Coronary artery (tissue), 2 donors: ENCODE data around the gene LHPP.

Source experiments
- DNase-seq: peaks from one replicate; pipeline ENCODE4 v3.0.0-alpha.2; 2017; ENCODE audit warnings: low spot score
- H3K27ac ChIP-seq, 2 donors: fragments of 200-600 bp; sonication (generic); one replicate each; pipeline ENCODE4 v1.5.1; 2016 to 2019
- H3K4me3 ChIP-seq: fragments of 200-600 bp; sonication (generic); 2 replicates; pipeline ENCODE4 v1.5.1; 2016; ENCODE audit warnings: mild to moderate bottlenecking, moderate library complexity
- TF ChIP-seq, protein P1 (sequence below): fragments of 200-600 bp; sonication (generic); IDR thresholded peaks from one replicate; pipeline ENCODE4 v1.5.1; 2019; ENCODE audit warnings: antibody characterized with exemption

Gene LHPP

DNA sequence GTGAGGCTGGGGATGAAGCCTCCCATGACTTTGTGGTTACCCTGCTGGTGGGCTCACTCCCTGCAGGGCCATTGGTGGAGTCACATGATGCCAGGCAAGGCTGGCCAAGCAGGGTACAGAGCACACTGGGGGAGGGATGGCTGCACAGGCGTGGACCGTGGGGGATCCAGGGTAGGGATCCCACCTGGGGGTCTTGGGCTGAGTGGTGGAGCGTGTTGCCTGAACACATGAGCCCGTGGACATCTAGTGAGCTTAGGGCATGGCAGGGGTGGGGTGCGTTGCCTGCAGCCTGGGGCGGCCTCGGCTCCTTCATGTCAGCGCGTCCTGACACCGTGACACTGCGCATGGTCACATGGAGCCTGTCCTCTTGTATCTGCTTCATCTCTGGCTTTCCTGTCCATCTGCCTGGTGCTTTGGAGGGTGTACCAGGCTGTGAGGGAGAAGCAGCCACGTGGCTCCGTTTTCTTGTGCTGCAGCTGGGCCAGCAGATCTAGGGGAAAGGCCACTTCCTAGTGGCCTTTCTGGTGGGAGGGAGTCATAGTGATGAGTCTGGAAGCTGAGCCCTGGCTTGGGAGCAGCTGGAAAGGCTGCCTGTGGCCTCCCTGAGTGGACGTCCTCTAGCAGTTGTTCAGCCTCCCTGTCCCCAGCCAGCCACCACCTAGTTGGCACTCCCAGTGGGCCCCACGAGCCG lies 96.2 kb downstream of the LHPP start:
- TF ChIP-seq, protein P1, sequence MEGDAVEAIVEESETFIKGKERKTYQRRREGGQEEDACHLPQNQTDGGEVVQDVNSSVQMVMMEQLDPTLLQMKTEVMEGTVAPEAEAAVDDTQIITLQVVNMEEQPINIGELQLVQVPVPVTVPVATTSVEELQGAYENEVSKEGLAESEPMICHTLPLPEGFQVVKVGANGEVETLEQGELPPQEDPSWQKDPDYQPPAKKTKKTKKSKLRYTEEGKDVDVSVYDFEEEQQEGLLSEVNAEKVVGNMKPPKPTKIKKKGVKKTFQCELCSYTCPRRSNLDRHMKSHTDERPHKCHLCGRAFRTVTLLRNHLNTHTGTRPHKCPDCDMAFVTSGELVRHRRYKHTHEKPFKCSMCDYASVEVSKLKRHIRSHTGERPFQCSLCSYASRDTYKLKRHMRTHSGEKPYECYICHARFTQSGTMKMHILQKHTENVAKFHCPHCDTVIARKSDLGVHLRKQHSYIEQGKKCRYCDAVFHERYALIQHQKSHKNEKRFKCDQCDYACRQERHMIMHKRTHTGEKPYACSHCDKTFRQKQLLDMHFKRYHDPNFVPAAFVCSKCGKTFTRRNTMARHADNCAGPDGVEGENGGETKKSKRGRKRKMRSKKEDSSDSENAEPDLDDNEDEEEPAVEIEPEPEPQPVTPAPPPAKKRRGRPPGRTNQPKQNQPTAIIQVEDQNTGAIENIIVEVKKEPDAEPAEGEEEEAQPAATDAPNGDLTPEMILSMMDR: no peak
- Histone ChIP-seq H3K4me3 (no peak overlapping the region), H3K27ac (peak overlapping the region in 1 of 2 donors; percentile 90)
- DNase-seq: no peak

DNA sequence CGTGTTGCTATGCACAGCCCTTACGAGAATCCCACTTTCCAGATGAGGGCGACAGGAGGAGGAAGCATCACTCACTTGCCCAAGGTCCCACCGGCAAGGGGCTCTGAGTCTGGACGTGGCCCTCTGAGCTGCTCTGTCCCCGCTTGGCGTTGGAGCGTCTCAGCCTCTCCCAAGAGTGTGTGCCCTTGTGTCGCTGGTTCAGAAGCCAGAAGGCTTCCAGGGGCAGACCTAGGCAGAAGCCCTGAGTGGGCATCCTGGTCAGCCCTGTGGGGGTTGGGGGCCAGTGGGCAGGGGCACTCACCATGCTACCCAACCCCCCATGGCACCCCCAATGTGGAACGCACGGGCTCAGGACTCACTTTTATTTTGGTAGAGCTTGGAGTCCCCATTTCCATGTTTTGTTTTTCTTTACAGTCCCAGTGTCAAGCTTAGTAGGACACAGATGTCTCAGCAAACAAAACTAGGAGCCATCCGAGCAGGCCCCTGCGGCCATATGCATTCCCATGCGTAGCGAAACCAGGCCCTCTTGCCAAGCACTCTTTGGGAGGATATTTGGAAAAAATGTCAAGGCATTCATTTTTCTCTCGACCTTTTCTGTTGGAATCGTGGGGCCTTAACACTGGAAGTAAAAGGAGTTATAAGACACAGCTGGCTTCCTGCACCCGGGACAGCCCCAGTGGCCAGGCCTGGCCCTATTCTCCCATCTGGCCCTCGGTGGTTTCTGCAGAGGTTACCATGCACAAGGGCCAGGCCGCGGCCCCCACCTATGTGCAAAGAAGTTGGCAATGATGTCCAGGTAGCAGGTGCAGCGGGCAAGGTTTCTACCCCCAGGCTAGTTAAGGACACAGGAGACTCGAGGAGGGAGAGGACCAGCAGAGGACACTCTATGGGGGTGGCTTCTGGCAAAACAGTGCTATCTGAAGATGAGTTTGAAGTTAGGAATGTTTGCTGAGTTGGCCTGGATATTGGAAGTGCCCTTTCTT lies 97.0 kb downstream of the LHPP start:
- H3K4me3 ChIP-seq: no peak overlapping the region
- H3K27ac ChIP-seq: peak overlapping the region; percentile 81 to 90
- DNase-seq: no peak
- TF ChIP-seq, protein P1: no peak

DNA sequence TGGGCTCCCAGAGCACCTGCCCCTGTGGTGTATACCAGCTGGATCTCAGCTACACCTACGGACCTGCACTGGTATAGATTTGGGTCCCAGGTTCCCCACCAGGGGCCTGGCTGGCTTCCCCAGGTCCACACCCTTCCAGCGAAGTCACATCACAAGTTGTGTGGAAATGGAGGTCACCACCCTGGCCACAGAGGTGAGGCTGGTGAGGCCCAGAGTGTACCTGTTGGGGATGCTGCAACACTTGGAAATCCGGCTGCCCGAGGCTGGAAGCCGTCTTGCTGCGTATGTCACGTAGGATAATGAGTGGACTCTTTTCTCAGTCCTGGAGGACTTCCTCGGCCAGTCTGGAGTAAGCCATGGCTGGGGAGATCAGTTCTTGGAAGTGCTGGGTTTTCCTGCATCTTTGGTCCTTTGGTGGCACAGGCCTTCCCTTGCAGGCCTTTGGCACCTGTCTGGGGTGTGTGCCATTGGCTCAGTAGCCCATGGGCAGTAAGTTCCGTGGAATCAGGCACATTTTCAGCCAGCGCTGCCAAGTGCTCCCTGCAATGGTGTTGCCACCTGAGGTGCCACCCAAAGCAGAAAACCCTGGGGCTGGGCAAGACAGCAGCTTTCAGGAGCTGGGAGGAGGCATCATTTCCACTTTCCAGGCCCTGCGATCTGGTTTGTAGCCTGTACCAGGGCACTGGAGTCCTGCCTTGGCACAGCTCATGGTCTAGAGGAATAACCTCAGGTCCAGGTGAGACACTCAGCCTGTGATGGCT lies 97.9 kb downstream of the LHPP start:
- no peak for DNase-seq
- no peak overlapping the region for H3K4me3 ChIP-seq
- TF ChIP-seq, protein P1: no peak
- H3K27ac ChIP-seq: peak overlapping the region; percentile 81 to 90

DNA sequence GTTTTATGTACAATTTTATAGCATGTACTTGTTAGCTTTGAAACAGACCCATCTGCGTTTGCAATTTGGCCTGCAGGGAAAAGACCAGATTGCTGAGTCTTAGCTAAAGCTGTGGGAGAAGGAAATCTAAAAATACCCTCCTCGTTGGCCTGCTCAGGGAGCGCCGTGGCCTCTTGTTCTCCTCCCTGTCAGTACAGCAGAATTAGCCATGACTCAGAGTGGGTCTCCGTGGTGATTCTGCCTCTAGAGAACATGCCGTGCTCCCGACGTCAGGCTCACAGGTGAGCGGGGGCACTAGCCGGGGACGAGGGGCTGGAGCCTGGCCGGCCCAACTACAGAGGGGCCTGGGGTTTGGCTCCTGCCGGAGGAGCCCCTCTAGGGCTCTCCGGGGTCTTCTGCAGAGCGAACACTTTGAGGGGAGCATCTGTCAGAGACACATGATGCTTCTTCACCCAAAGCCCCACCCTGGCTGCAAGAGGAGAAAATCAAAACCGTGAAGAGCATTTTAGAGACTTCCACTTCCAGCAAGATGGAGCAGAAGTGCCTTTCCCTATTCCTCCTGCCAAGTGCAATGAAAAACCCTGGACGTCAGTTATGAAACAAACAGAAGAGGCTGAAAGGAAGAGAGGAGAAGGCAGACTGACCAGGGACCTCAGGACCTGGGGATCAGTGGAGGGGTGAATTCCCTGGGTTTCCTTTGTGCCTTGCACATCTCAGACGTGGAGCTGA lies 98.9 kb downstream of the LHPP start:
- H3K4me3 ChIP-seq: no peak overlapping the region
- peak; percentile 92 for DNase-seq
- peak overlapping the region; percentile 81 to 90 for H3K27ac ChIP-seq
- TF ChIP-seq, protein P1: no peak

DNA sequence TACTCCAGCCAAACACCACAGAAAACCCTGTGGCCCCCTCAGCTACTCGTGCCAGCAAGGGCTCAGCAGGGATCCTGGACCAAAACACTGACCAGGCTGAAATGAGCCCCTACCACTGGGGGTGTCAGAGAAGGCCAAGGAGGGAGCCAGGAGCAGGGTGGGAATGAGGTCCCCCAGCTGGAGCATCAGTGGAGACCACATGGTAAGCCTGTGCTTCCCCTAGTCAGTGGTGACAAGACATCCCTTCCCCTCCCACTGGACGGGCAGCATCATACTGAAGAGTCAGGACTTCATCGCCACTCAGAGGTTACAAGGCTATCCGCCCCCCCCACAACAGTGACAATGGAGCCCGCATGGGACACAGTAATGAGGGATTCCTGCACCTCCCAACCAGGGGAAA lies 99.6 kb downstream of the LHPP start:
- H3K27ac ChIP-seq: peak overlapping the region; percentile 81 to 90
- no peak for DNase-seq
- H3K4me3 ChIP-seq: no peak overlapping the region
- TF ChIP-seq, protein P1: no peak

DNA sequence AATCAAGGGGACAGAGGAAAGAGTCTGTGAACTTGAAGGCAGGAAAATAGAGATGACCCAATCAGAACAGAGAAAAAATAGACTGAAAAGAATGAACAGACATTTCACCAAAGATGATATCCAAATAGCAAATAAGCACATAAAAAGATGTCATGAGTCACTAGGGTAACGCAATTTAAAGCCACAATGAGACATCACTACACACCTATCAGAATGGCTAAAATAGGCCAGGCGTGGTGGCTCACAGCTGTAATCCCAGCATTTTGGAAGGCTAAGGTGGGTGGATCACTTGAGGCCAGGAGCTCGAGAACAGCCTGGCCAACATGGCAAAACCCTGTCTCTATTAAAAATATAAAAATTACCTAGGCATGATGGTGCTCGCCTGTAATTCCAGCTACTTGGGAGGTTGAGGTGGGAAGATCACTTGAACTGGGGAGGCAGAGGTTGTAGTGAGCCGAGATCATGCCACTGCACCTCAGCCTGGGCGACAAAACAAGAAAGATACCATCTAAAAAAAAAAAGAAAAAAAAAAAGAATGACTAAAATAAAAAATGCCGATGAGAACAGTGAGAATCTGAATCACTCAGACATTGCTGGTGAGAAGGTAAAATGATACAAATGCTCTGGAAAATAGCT lies 100.9 kb downstream of the LHPP start:
- DNase-seq: no peak
- Histone ChIP-seq H3K27ac (no peak overlapping the region), H3K4me3 (no peak overlapping the region)
- TF ChIP-seq, protein P1: no peak
